Loucy (cell line): ENCODE results near the gene AMELX.

Source experiments
- H2AFZ ChIP-seq: fragments of 200-600 bp; sonication (generic); 2 replicates; pipeline ENCODE4 v1.6.0; 2016; ENCODE audit warnings: antibody characterized with exemption, mild to moderate bottlenecking, low read length, moderate library complexity
- H3F3A ChIP-seq: fragments of 200-600 bp; 2 replicates; pipeline ENCODE4 v1.6.0; 2016; ENCODE audit warnings: antibody characterized with exemption, low read depth, mild to moderate bottlenecking
- H3K27me3 ChIP-seq: fragments of 200-600 bp; sonication (generic); 2 replicates; pipeline ENCODE4 v1.6.1; 2014; ENCODE audit warnings: low read length, mild to moderate bottlenecking; ENCODE audit not compliant: insufficient read depth, poor library complexity, severe bottlenecking
- H3K36me3 ChIP-seq: fragments of 200-600 bp; sonication (generic); 2 replicates; pipeline ENCODE4 v1.6.1; 2016; ENCODE audit warnings: low read length; ENCODE audit not compliant: insufficient read depth
- H3K4me1 ChIP-seq: fragments of 200-600 bp; sonication (generic); 2 replicates; pipeline ENCODE4 v1.5.1; 2014; ENCODE audit warnings: low read length, mild to moderate bottlenecking; ENCODE audit not compliant: insufficient read depth, poor library complexity, severe bottlenecking
- H3K4me2 ChIP-seq: fragments of 200-600 bp; sonication (generic); 2 replicates; pipeline ENCODE4 v1.6.0; 2014; ENCODE audit warnings: antibody characterized with exemption, low read length, low read depth, mild to moderate bottlenecking; ENCODE audit not compliant: poor library complexity, severe bottlenecking
- H3K4me3 ChIP-seq: fragments of 200-600 bp; sonication (generic); 2 replicates; pipeline ENCODE4 v1.5.1; 2014; ENCODE audit warnings: low read length, mild to moderate bottlenecking, mixed read lengths; ENCODE audit not compliant: poor library complexity, severe bottlenecking
- H3K79me2 ChIP-seq: fragments of 200-600 bp; sonication (generic); 2 replicates; pipeline ENCODE4 v1.6.1; 2014; ENCODE audit warnings: low read length; ENCODE audit not compliant: insufficient read depth
- H3K9ac ChIP-seq: fragments of 200-600 bp; sonication (generic); 2 replicates; pipeline ENCODE4 v1.6.0; 2014; ENCODE audit warnings: mild to moderate bottlenecking, low read depth, low read length, moderate library complexity; ENCODE audit not compliant: poor library complexity, severe bottlenecking
- H3K9me2 ChIP-seq: fragments of 200-600 bp; sonication (generic); replicated peaks from 2 replicates; pipeline ENCODE4 v1.6.1; 2016; ENCODE audit warnings: low read depth, low read length, mixed read lengths
- H3K9me3 ChIP-seq: fragments of 200-600 bp; sonication (generic); 2 replicates; pipeline ENCODE4 v1.6.1; 2014; ENCODE audit warnings: mild to moderate bottlenecking, antibody characterized with exemption, low read length, low read depth; ENCODE audit not compliant: insufficient read depth
- H4K20me1 ChIP-seq: fragments of 200-600 bp; sonication (generic); 2 replicates; pipeline ENCODE4 v1.6.0; 2014; ENCODE audit warnings: antibody characterized with exemption, low read length, mild to moderate bottlenecking; ENCODE audit not compliant: insufficient read depth, poor library complexity, severe bottlenecking
- CTCF ChIP-seq: fragments of 200-600 bp; sonication (generic); conservative IDR thresholded peaks from 2 replicates; pipeline ENCODE4 v1.5.1; 2014; ENCODE audit warnings: mild to moderate bottlenecking, antibody characterized with exemption, low read length
- EZH2phosphoT487 ChIP-seq: fragments of 200-600 bp; IDR thresholded peaks from 2 replicates; pipeline ENCODE4 v1.6.1; 2018; ENCODE audit warnings: antibody characterized with exemption, mild to moderate bottlenecking, moderate library complexity, borderline replicate concordance

The AMELX gene

GRCh38 chrX:11282043-11282442 is 11.2 kb upstream of the AMELX start:
- no peaks in the 10 kb centered on the region for H3F3A ChIP-seq
- no peaks in the 10 kb centered on the region for H4K20me1 ChIP-seq
- no peak overlapping the region for H3K4me3 ChIP-seq
- no peak overlapping the region for H3K9ac ChIP-seq
- no peaks in the 10 kb centered on the region for H3K4me1 ChIP-seq
- no peak overlapping the region for H3K4me2 ChIP-seq
- no peaks in the 10 kb centered on the region for H3K79me2 ChIP-seq
- TF ChIP-seq EZH2phosphoT487: no peak
- no peak for TF ChIP-seq CTCF
- no peaks in the 10 kb centered on the region for H3K27me3 ChIP-seq
- no peaks in the 10 kb centered on the region for H3K36me3 ChIP-seq
- H3K9me2 ChIP-seq: no peaks in the 10 kb centered on the region
- no peak overlapping the region for H2AFZ ChIP-seq
- no peaks in the 10 kb centered on the region for H3K9me3 ChIP-seq

- H3K4me1 ChIP-seq: no peaks in the 10 kb centered on the region
- no peaks in the 10 kb centered on the region for H3F3A ChIP-seq
- no peak overlapping the region for H3K9ac ChIP-seq
- H3K4me3 ChIP-seq: no peak overlapping the region
- H3K9me3 ChIP-seq: no peaks in the 10 kb centered on the region
- no peak for TF ChIP-seq EZH2phosphoT487
- no peak for TF ChIP-seq CTCF
- H3K4me2 ChIP-seq: no peak overlapping the region
- H3K36me3 ChIP-seq: no peaks in the 10 kb centered on the region
- no peaks in the 10 kb centered on the region for H3K79me2 ChIP-seq
- H2AFZ ChIP-seq: no peak overlapping the region
- H3K9me2 ChIP-seq: no peaks in the 10 kb centered on the region
- H3K27me3 ChIP-seq: no peaks in the 10 kb centered on the region
- H4K20me1 ChIP-seq: no peaks in the 10 kb centered on the region
These were observed 7.6 kb upstream of the AMELX start for GRCh38 chrX:11285651-11286050.

GRCh38 chrX:11287505-11287904 is 5.7 kb upstream of the AMELX start:
- no peak overlapping the region for H3K9ac ChIP-seq
- no peaks in the 10 kb centered on the region for H3K79me2 ChIP-seq
- no peaks in the 10 kb centered on the region for H3K9me3 ChIP-seq
- H4K20me1 ChIP-seq: no peaks in the 10 kb centered on the region
- H3F3A ChIP-seq: no peaks in the 10 kb centered on the region
- H3K4me3 ChIP-seq: no peak overlapping the region
- no peak for TF ChIP-seq CTCF
- TF ChIP-seq EZH2phosphoT487: no peak
- H3K27me3 ChIP-seq: no peaks in the 10 kb centered on the region
- H2AFZ ChIP-seq: no peak overlapping the region
- no peaks in the 10 kb centered on the region for H3K36me3 ChIP-seq
- H3K9me2 ChIP-seq: no peaks in the 10 kb centered on the region
- no peaks in the 10 kb centered on the region for H3K4me1 ChIP-seq
- no peak overlapping the region for H3K4me2 ChIP-seq
